Measurements from ENCODE around the gene UPB1.

UPB1 gene

DNA sequence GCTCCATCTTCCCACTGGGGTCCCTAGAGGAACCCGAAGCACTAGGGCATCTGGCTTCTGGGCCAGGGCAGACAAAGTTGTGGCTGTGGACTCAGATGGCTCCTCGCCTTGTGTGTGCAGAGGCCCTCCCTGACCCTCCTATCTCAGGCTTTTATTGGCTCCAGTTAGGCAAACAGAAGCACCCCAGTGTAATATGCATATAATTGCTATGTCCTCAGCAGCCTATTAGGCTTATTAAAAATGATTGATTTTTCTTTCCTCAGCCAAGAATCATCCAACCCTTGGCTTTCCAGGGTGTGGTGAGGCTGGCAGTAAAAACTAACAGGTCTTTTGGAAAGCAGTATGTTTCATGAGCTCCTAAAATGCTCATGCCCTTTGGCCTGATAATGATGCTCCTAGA, 22.3 kb downstream of the UPB1 start:
- H3K4me1 ChIP-seq (ENCODE audit: control insufficient read depth, low read length), result peaks cover 11% of the 10 kb centered on the region
- no peaks in the 10 kb centered on the region for H3K36me3 ChIP-seq (ENCODE audit: control insufficient read depth, low read length)
- no peak overlapping the region for H3K4me3 ChIP-seq (ENCODE audit: low read length)
- no peaks in the 10 kb centered on the region for H3K79me2 ChIP-seq (ENCODE audit: control insufficient read depth, low read length)
- no peaks in the 10 kb centered on the region for H3K9me3 ChIP-seq (ENCODE audit: control insufficient read depth, insufficient read depth, low read length)
- H3K27ac ChIP-seq (ENCODE audit: low read depth, low read length), result no peak overlapping the region
- no peak for TF ChIP-seq EZH2phosphoT487 (IDR thresholded peaks at IDR 0.05; ENCODE audit: borderline replicate concordance, low read length)
- TF ChIP-seq, protein P1, sequence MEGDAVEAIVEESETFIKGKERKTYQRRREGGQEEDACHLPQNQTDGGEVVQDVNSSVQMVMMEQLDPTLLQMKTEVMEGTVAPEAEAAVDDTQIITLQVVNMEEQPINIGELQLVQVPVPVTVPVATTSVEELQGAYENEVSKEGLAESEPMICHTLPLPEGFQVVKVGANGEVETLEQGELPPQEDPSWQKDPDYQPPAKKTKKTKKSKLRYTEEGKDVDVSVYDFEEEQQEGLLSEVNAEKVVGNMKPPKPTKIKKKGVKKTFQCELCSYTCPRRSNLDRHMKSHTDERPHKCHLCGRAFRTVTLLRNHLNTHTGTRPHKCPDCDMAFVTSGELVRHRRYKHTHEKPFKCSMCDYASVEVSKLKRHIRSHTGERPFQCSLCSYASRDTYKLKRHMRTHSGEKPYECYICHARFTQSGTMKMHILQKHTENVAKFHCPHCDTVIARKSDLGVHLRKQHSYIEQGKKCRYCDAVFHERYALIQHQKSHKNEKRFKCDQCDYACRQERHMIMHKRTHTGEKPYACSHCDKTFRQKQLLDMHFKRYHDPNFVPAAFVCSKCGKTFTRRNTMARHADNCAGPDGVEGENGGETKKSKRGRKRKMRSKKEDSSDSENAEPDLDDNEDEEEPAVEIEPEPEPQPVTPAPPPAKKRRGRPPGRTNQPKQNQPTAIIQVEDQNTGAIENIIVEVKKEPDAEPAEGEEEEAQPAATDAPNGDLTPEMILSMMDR (IDR thresholded peaks at IDR 0.05; ENCODE audit: low read depth, low read length, poor library complexity, severe bottlenecking), result no peak
- H4K20me1 ChIP-seq (ENCODE audit: control insufficient read depth, insufficient read depth, low read depth, low read length), result no peaks in the 10 kb centered on the region
- H3K9me2 ChIP-seq (replicated peaks; ENCODE audit: control insufficient read depth, low read length), result no peaks in the 10 kb centered on the region
- peaks cover 23% of the 10 kb centered on the region for H3K27me3 ChIP-seq (ENCODE audit: control insufficient read depth, low read length)
- H3F3A ChIP-seq (ENCODE audit: control insufficient read depth, insufficient read depth), result no peaks in the 10 kb centered on the region
- H3K4me2 ChIP-seq (ENCODE audit: low read length), result no peak overlapping the region

- H3F3A ChIP-seq (ENCODE audit: control insufficient read depth, insufficient read depth), result no peaks in the 10 kb centered on the region
- H3K4me1 ChIP-seq (ENCODE audit: control insufficient read depth, low read length), result peaks cover 11% of the 10 kb centered on the region
- H3K9me2 ChIP-seq (replicated peaks; ENCODE audit: control insufficient read depth, low read length), result no peaks in the 10 kb centered on the region
- no peaks in the 10 kb centered on the region for H4K20me1 ChIP-seq (ENCODE audit: control insufficient read depth, insufficient read depth, low read depth, low read length)
- no peak overlapping the region for H3K4me2 ChIP-seq (ENCODE audit: low read length)
- H3K9me3 ChIP-seq (ENCODE audit: control insufficient read depth, insufficient read depth, low read length), result no peaks in the 10 kb centered on the region
- no peaks in the 10 kb centered on the region for H3K79me2 ChIP-seq (ENCODE audit: control insufficient read depth, low read length)
- H3K4me3 ChIP-seq (ENCODE audit: low read length), result no peak overlapping the region
- H3K27me3 ChIP-seq (ENCODE audit: control insufficient read depth, low read length), result peaks cover 19% of the 10 kb centered on the region
- H3K36me3 ChIP-seq (ENCODE audit: control insufficient read depth, low read length), result no peaks in the 10 kb centered on the region
- no peak for TF ChIP-seq EZH2phosphoT487 (IDR thresholded peaks at IDR 0.05; ENCODE audit: borderline replicate concordance, low read length)
- TF ChIP-seq, protein P1 (IDR thresholded peaks at IDR 0.05; ENCODE audit: low read depth, low read length, poor library complexity, severe bottlenecking), result no peak
- no peak overlapping the region for H3K27ac ChIP-seq (ENCODE audit: low read depth, low read length)
These were observed 23.1 kb downstream of the UPB1 start for GRCh38 chr22:24518228-24518627.

DNA sequence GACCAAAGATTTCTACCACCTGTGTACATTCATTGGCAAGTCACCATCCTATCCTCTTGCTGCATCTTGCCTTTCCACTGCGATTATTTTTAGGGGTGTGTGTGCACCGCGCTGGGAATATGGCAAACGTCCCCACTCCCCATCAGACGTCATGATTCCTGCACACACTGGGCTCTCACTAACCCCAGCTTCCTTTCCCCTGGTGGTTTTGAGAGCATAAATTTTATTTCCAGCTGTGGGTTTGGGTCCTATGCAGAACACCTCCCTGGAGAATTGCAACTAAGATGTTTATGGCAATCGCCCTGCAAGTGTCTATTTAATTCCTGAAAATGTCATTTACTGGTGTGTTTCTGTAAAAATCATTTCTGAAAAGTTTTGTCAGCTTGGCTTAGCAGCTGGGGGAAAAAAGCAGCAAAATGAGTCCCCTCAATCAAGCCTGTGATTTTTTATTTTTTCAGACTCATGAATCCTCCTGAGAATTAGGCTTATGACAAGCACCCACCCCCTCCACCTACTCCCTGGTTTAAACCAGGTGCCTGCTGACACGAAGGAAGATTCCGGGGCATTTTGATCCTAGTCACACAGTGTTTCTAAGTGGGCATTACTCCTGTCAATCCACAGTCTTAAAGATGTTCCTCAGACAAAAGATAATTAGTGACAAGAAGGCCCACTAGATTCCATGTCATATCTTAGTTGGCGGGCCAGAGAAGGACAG, 23.8 kb downstream of the UPB1 start:
- peaks cover 11% of the 10 kb centered on the region for H3K4me1 ChIP-seq (ENCODE audit: control insufficient read depth, low read length)
- H3K4me3 ChIP-seq (ENCODE audit: low read length), result no peak overlapping the region
- TF ChIP-seq EZH2phosphoT487 (IDR thresholded peaks at IDR 0.05; ENCODE audit: borderline replicate concordance, low read length), result no peak

DNA sequence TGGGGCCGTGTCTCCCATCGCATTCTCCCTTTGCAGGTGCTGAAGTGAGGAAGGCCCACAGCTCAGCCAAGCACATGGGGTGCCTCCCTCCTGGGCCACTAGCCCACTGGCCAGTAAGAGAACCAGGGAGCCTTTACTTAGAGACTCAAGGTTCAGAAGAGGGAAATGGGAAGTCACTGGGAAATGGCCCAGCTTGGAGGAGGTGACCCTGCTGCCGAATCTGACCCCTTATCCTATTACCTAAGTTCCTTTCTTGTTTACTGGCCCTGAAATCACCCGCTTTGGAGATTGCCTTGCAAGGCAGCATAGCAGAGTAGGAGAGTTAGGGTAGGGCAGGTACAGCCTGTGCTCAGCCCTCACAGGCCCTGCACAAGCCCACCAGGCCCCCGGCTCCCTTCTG, 24.4 kb downstream of the UPB1 start:
- Histone ChIP-seq H3F3A (ENCODE audit: control insufficient read depth, insufficient read depth) (no peaks in the 10 kb centered on the region), H3K4me2 (ENCODE audit: low read length) (no peak overlapping the region)

More for the DNA sequence above, 23.8 kb downstream of the UPB1 start:
- no peak overlapping the region for H3K4me2 ChIP-seq (ENCODE audit: low read length)
- H4K20me1 ChIP-seq (ENCODE audit: control insufficient read depth, insufficient read depth, low read depth, low read length), result no peaks in the 10 kb centered on the region
- H3K27ac ChIP-seq (ENCODE audit: low read depth, low read length), result no peak overlapping the region
- H3K36me3 ChIP-seq (ENCODE audit: control insufficient read depth, low read length), result no peaks in the 10 kb centered on the region
- H3K9me2 ChIP-seq (replicated peaks; ENCODE audit: control insufficient read depth, low read length), result no peaks in the 10 kb centered on the region
- peaks cover 19% of the 10 kb centered on the region for H3K27me3 ChIP-seq (ENCODE audit: control insufficient read depth, low read length)
- no peaks in the 10 kb centered on the region for H3K9me3 ChIP-seq (ENCODE audit: control insufficient read depth, insufficient read depth, low read length)
- H3K79me2 ChIP-seq (ENCODE audit: control insufficient read depth, low read length), result no peaks in the 10 kb centered on the region
- no peaks in the 10 kb centered on the region for H3F3A ChIP-seq (ENCODE audit: control insufficient read depth, insufficient read depth)

More for the DNA sequence above, 24.4 kb downstream of the UPB1 start:
- no peaks in the 10 kb centered on the region for H3K79me2 ChIP-seq (ENCODE audit: control insufficient read depth, low read length)
- no peaks in the 10 kb centered on the region for H4K20me1 ChIP-seq (ENCODE audit: control insufficient read depth, insufficient read depth, low read depth, low read length)
- peaks cover 16% of the 10 kb centered on the region for H3K27me3 ChIP-seq (ENCODE audit: control insufficient read depth, low read length)
- H3K9me2 ChIP-seq (replicated peaks; ENCODE audit: control insufficient read depth, low read length), result no peaks in the 10 kb centered on the region
- no peaks in the 10 kb centered on the region for H3K36me3 ChIP-seq (ENCODE audit: control insufficient read depth, low read length)
- H3K9me3 ChIP-seq (ENCODE audit: control insufficient read depth, insufficient read depth, low read length), result no peaks in the 10 kb centered on the region
- no peak for TF ChIP-seq EZH2phosphoT487 (IDR thresholded peaks at IDR 0.05; ENCODE audit: borderline replicate concordance, low read length)
- TF ChIP-seq, protein P1 (IDR thresholded peaks at IDR 0.05; ENCODE audit: low read depth, low read length, poor library complexity, severe bottlenecking), result no peak
- no peak overlapping the region for H3K4me3 ChIP-seq (ENCODE audit: low read length)
- H3K27ac ChIP-seq (ENCODE audit: low read depth, low read length), result no peak overlapping the region
- peaks cover 11% of the 10 kb centered on the region for H3K4me1 ChIP-seq (ENCODE audit: control insufficient read depth, low read length)

All from DOHH2 (cell line).